HEK293 (cell line): ENCODE measurements around the gene PTPRG.

ENCODE experiments used
- AEBP2 ChIP-seq: fragments of 450-650 bp; formaldehyde crosslinking; IDR thresholded peaks from 2 replicates; pipeline ENCODE4 v1.5.1; 2016; ENCODE audit warnings: missing biosample characterization, missing genetic modification characterization, borderline replicate concordance
- ATF2 ChIP-seq: fragments of 450-650 bp; formaldehyde crosslinking; IDR thresholded peaks from 2 replicates; pipeline ENCODE4 v1.5.1; 2016; ENCODE audit warnings: missing biosample characterization, missing genetic modification characterization, low read depth
- GLI2 ChIP-seq: fragments of 450-650 bp; formaldehyde crosslinking; IDR thresholded peaks from 2 replicates; pipeline ENCODE4; 2017; ENCODE audit warnings: missing biosample characterization, missing genetic modification characterization, low read depth, borderline replicate concordance
- GLI4 ChIP-seq: fragments of 450-650 bp; formaldehyde crosslinking; IDR thresholded peaks from 2 replicates; pipeline ENCODE4 v1.5.1; 2016; ENCODE audit warnings: missing biosample characterization, missing genetic modification characterization
- MZF1 ChIP-seq: fragments of 450-650 bp; formaldehyde crosslinking; IDR thresholded peaks from 2 replicates; pipeline ENCODE4 v1.5.1; 2017; ENCODE audit warnings: missing biosample characterization, missing genetic modification characterization, borderline replicate concordance
- PRDM4 ChIP-seq: fragments of 450-650 bp; formaldehyde crosslinking; IDR thresholded peaks from 2 replicates; pipeline ENCODE4 v1.5.1; 2017; ENCODE audit warnings: missing biosample characterization, missing genetic modification characterization
- YY1 ChIP-seq: fragments of 450-650 bp; formaldehyde crosslinking; IDR thresholded peaks from 2 replicates; pipeline ENCODE4 v1.5.1; 2018; ENCODE audit warnings: missing biosample characterization, missing genetic modification characterization
- YY2 ChIP-seq: fragments of 450-650 bp; formaldehyde crosslinking; IDR thresholded peaks from 2 replicates; pipeline ENCODE4 v1.5.1; 2016; ENCODE audit warnings: missing biosample characterization, missing genetic modification characterization
- ZBTB20 ChIP-seq: fragments of 450-650 bp; formaldehyde crosslinking; IDR thresholded peaks from 2 replicates; pipeline ENCODE4 v1.5.1; 2016; ENCODE audit warnings: missing biosample characterization, missing genetic modification characterization
- ZBTB44 ChIP-seq: fragments of 450-650 bp; IDR thresholded peaks from 2 replicates; pipeline ENCODE4 v1.5.1; 2018; ENCODE audit warnings: missing biosample characterization, mild to moderate bottlenecking, missing genetic modification characterization
- ZBTB7A ChIP-seq: fragments of 450-650 bp; formaldehyde crosslinking; IDR thresholded peaks from 2 replicates; pipeline ENCODE4 v1.5.1; 2016; ENCODE audit warnings: low read depth, missing biosample characterization, missing genetic modification characterization
- ZBTB8A ChIP-seq: fragments of 450-650 bp; formaldehyde crosslinking; IDR thresholded peaks from 2 replicates; pipeline ENCODE4 v1.5.1; 2016; ENCODE audit warnings: missing biosample characterization, missing genetic modification characterization
- ZFP37 ChIP-seq: fragments of 450-650 bp; formaldehyde crosslinking; IDR thresholded peaks from 2 replicates; pipeline ENCODE4 v1.5.1; 2016; ENCODE audit warnings: missing biosample characterization, missing genetic modification characterization
- ZFP41 ChIP-seq: fragments of 450-650 bp; formaldehyde crosslinking; IDR thresholded peaks from 2 replicates; pipeline ENCODE4 v1.5.1; 2016; ENCODE audit warnings: missing biosample characterization, missing genetic modification characterization, borderline replicate concordance
- ZIC2 ChIP-seq: fragments of 450-650 bp; formaldehyde crosslinking; IDR thresholded peaks from 2 replicates; pipeline ENCODE4 v1.5.1; 2016; ENCODE audit warnings: missing biosample characterization, missing genetic modification characterization
- ZNF146 ChIP-seq: fragments of 450-650 bp; formaldehyde crosslinking; IDR thresholded peaks from 2 replicates; pipeline ENCODE4 v1.5.1; 2016; ENCODE audit warnings: missing biosample characterization, missing genetic modification characterization
- ZNF16 ChIP-seq: fragments of 450-650 bp; formaldehyde crosslinking; IDR thresholded peaks from 2 replicates; pipeline ENCODE4 v1.5.1; 2016; ENCODE audit warnings: low read depth, missing biosample characterization, missing genetic modification characterization
- ZNF19 ChIP-seq: fragments of 450-650 bp; formaldehyde crosslinking; IDR thresholded peaks from 2 replicates; pipeline ENCODE4; 2016; ENCODE audit warnings: missing biosample characterization, missing genetic modification characterization, low read depth
- ZNF2 ChIP-seq: fragments of 450-650 bp; formaldehyde crosslinking; IDR thresholded peaks from 2 replicates; pipeline ENCODE4 v1.5.1; 2016; ENCODE audit warnings: missing biosample characterization, missing genetic modification characterization
- ZNF211 ChIP-seq: fragments of 450-650 bp; formaldehyde crosslinking; IDR thresholded peaks from 2 replicates; pipeline ENCODE4 v1.5.1; 2016; ENCODE audit warnings: low read depth, missing biosample characterization, missing genetic modification characterization
- ZNF214 ChIP-seq: fragments of 450-650 bp; formaldehyde crosslinking; IDR thresholded peaks from 2 replicates; pipeline ENCODE4 v1.5.1; 2017; ENCODE audit warnings: missing biosample characterization, mild to moderate bottlenecking, missing genetic modification characterization, borderline replicate concordance
- ZNF23 ChIP-seq: fragments of 450-650 bp; formaldehyde crosslinking; IDR thresholded peaks from 2 replicates; pipeline ENCODE4 v1.5.1; 2016; ENCODE audit warnings: missing biosample characterization, missing genetic modification characterization, borderline replicate concordance
- ZNF324 ChIP-seq: fragments of 450-650 bp; formaldehyde crosslinking; IDR thresholded peaks from 2 replicates; pipeline ENCODE4 v1.5.1; 2016; ENCODE audit warnings: missing biosample characterization, missing genetic modification characterization
- ZNF350 ChIP-seq: fragments of 450-650 bp; formaldehyde crosslinking; IDR thresholded peaks from 2 replicates; pipeline ENCODE4 v1.5.0; 2017; ENCODE audit warnings: missing biosample characterization, mild to moderate bottlenecking, missing genetic modification characterization
- ZNF449 ChIP-seq: fragments of 450-650 bp; formaldehyde crosslinking; IDR thresholded peaks from 2 replicates; pipeline ENCODE4 v1.5.1; 2017; ENCODE audit warnings: missing biosample characterization, mild to moderate bottlenecking, missing genetic modification characterization, moderate library complexity
- ZNF514 ChIP-seq: fragments of 450-650 bp; formaldehyde crosslinking; IDR thresholded peaks from 2 replicates; pipeline ENCODE4 v1.5.1; 2016; ENCODE audit warnings: missing biosample characterization, missing genetic modification characterization
- ZNF521 ChIP-seq: fragments of 450-650 bp; formaldehyde crosslinking; IDR thresholded peaks from 2 replicates; pipeline ENCODE4 v1.5.1; 2017; ENCODE audit warnings: missing biosample characterization, mild to moderate bottlenecking, missing genetic modification characterization
- ZNF558 ChIP-seq: fragments of 450-650 bp; formaldehyde crosslinking; IDR thresholded peaks from 2 replicates; pipeline ENCODE4 v1.5.1; 2016; ENCODE audit warnings: missing biosample characterization, missing genetic modification characterization
- ZNF585B ChIP-seq: fragments of 450-650 bp; formaldehyde crosslinking; IDR thresholded peaks from 2 replicates; pipeline ENCODE4 v1.5.1; 2016; ENCODE audit warnings: missing biosample characterization, missing genetic modification characterization
- ZNF670 ChIP-seq: fragments of 450-650 bp; formaldehyde crosslinking; IDR thresholded peaks from 2 replicates; pipeline ENCODE4 v1.5.1; 2016; ENCODE audit warnings: missing biosample characterization, missing genetic modification characterization, low read depth
- ZNF785 ChIP-seq: fragments of 450-650 bp; formaldehyde crosslinking; IDR thresholded peaks from 2 replicates; pipeline ENCODE4 v1.5.1; 2016; ENCODE audit warnings: missing biosample characterization, missing genetic modification characterization
- TF ChIP-seq, protein P1 (sequence below): IDR thresholded peaks from 2 replicates; pipeline ENCODE4 v1.6.1; 2011; ENCODE audit warnings: mild to moderate bottlenecking, low read depth, low read length, borderline replicate concordance

The PTPRG gene

DNA sequence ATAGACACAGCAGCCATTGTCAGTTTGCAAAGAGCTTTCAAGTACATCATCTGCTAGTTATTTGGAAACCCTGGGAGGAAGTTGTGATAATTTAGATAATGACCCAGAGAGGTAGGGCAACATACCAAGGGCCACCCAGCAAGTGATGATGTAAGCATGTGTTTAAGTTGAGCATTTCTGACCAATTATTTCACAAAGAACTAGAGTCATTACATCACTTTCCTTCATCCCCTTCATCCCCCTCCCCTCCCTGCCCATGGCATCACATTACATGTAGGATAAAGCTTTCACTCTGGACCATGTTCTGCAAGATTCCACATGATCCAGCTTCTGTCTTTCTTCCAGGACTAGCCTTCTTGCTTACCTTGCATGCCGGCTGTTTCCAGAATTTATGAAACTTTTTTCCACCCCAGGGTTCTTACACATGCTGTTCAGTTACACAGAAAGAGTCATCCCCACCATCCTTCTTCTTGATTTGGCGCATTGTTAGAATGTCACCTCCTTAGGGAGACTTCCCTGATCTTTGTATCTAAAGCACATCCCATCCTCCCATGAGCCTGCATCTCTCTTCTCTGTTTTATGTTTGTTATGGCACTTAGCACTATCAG, 71.3 kb downstream of the PTPRG start (continued):
- TF ChIP-seq AEBP2 (tag by site-specific recombination) (no peak), ZFP37 (no peak; the same call in 1 of the 2 replicates), YY2 (tag by site-specific recombination) (peak; percentile 6; the same call in 1 of the 2 replicates), ZNF670 (tag by site-specific recombination) (no peak), ZNF16 (tag by site-specific recombination) (no peak), PRDM4 (tag by site-specific recombination) (peak; percentile 38; the same call in 1 of the 2 replicates), ZBTB8A (no peak), ZFP41 (no peak), ZNF146 (no peak), YY1 (tag by site-specific recombination) (no peak), ZNF785 (tag by site-specific recombination) (no peak), ZNF350 (no peak), ZNF585B (tag by site-specific recombination) (no peak), ZNF214 (tag by site-specific recombination) (no peak), ZNF558 (0 out of 2 replicates have a peak, but pooled peaks have one; percentile 51), ZBTB20 (tag by site-specific recombination) (no peak; the same call in 1 of the 2 replicates), ZNF514 (tag by site-specific recombination) (no peak), GLI4 (no peak), ZNF2 (tag by site-specific recombination) (no peak), ZIC2 (tag by site-specific recombination) (no peak), ZNF324 (no peak), ZNF211 (no peak), ZNF23 (no peak), ZNF521 (no peak), ZBTB7A (no peak), ZNF19 (tag by site-specific recombination) (no peak), ATF2 (peak; percentile 88), ZBTB44 (tag by site-specific recombination) (no peak), MZF1 (tag by site-specific recombination) (peak; percentile 89), ZNF449 (tag by site-specific recombination) (no peak), GLI2 (tag by site-specific recombination) (no peak)
- TF ChIP-seq, protein P1, sequence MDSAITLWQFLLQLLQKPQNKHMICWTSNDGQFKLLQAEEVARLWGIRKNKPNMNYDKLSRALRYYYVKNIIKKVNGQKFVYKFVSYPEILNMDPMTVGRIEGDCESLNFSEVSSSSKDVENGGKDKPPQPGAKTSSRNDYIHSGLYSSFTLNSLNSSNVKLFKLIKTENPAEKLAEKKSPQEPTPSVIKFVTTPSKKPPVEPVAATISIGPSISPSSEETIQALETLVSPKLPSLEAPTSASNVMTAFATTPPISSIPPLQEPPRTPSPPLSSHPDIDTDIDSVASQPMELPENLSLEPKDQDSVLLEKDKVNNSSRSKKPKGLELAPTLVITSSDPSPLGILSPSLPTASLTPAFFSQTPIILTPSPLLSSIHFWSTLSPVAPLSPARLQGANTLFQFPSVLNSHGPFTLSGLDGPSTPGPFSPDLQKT: no peak
